ENCODE data around the gene RAB27B. TPM values are rescaled to one million over a fixed set of nuclear protein-coding genes. Genes with fewer than 3 reads are reported as not detected.

Gene RAB27B
- total and polyA plus RNA-seq, 2 experiments from 2014 or later: 4.5 to 13.1 TPM

GRCh38 chr18:54857499-54857898 lies 29.2 kb downstream of the RAB27B start:
- Histone ChIP-seq H3K36me3 (replicated peaks; ENCODE audit: insufficient read depth, low read depth) (no peaks in the 10 kb centered on the region), H3K27ac (no peak overlapping the region), H4K20me1 (ENCODE audit: insufficient read depth, poor library complexity, severe bottlenecking) (no peaks in the 10 kb centered on the region), H3K27me3 (no peaks in the 10 kb centered on the region), H2AFZ (no peak overlapping the region), H3K4me2 (no peak overlapping the region), H3K9me2 (replicated peaks; ENCODE audit: insufficient read depth) (no peaks in the 10 kb centered on the region), H3K79me2 (no peaks in the 10 kb centered on the region), H3K4me3 (no peak overlapping the region), H3K9me3 (ENCODE audit: low read depth) (no peaks in the 10 kb centered on the region), H3K4me1 (ENCODE audit: insufficient read depth) (no peaks in the 10 kb centered on the region)
- 91% methylated on average over 3 of the region's 3 CpGs for WGBS (ENCODE audit: low lambda C conversion rate, missing lambda C conversion rate)
- TF ChIP-seq EZH2phosphoT487 (IDR thresholded peaks at IDR 0.05; ENCODE audit: low read depth, severe bottlenecking, unreplicated experiment) (no peak), CTCF (IDR thresholded peaks at IDR 0.05; ENCODE audit: poor library complexity) (no peak), EZH2 (IDR thresholded peaks at IDR 0.05; ENCODE audit: borderline replicate concordance) (no peak)
- no peak for DNase-seq (ENCODE audit: low spot score)

- Histone ChIP-seq H2AFZ (no peak overlapping the region), H4K20me1 (ENCODE audit: insufficient read depth, poor library complexity, severe bottlenecking) (no peaks in the 10 kb centered on the region), H3K4me1 (ENCODE audit: insufficient read depth) (no peaks in the 10 kb centered on the region), H3K36me3 (replicated peaks; ENCODE audit: insufficient read depth, low read depth) (no peaks in the 10 kb centered on the region), H3K4me2 (no peak overlapping the region), H3K9me3 (ENCODE audit: low read depth) (no peaks in the 10 kb centered on the region), H3K79me2 (no peaks in the 10 kb centered on the region), H3K27ac (no peak overlapping the region), H3K27me3 (no peaks in the 10 kb centered on the region), H3K4me3 (no peak overlapping the region), H3K9me2 (replicated peaks; ENCODE audit: insufficient read depth) (no peaks in the 10 kb centered on the region)
- TF ChIP-seq EZH2phosphoT487 (IDR thresholded peaks at IDR 0.05; ENCODE audit: low read depth, severe bottlenecking, unreplicated experiment) (no peak), CTCF (IDR thresholded peaks at IDR 0.05; ENCODE audit: poor library complexity) (no peak), EZH2 (IDR thresholded peaks at IDR 0.05; ENCODE audit: borderline replicate concordance) (no peak)
- DNase-seq (ENCODE audit: low spot score): no peak
- 81% methylated on average over 9 of the region's 9 CpGs for WGBS (ENCODE audit: low lambda C conversion rate, missing lambda C conversion rate)
Observed at GRCh38 chr18:54859667-54860421, 31.6 kb downstream of the RAB27B start.

- H3K9me3 ChIP-seq (ENCODE audit: low read depth): no peaks in the 10 kb centered on the region
Observed at GRCh38 chr18:54860941-54861340, 32.7 kb downstream of the RAB27B start.

More at GRCh38 chr18:54860941-54861340, 32.7 kb downstream of the RAB27B start:
- H3K27me3 ChIP-seq: no peaks in the 10 kb centered on the region
- no peaks in the 10 kb centered on the region for H3K4me1 ChIP-seq (ENCODE audit: insufficient read depth)
- no peak overlapping the region for H3K27ac ChIP-seq
- 86% methylated on average over 1 of the region's 1 CpG for WGBS (ENCODE audit: low lambda C conversion rate, missing lambda C conversion rate)
- no peak overlapping the region for H3K4me2 ChIP-seq
- no peaks in the 10 kb centered on the region for H3K79me2 ChIP-seq
- DNase-seq (ENCODE audit: low spot score): no peak
- H3K9me2 ChIP-seq (replicated peaks; ENCODE audit: insufficient read depth): no peaks in the 10 kb centered on the region
- no peak overlapping the region for H2AFZ ChIP-seq
- no peak overlapping the region for H3K4me3 ChIP-seq
- H3K36me3 ChIP-seq (replicated peaks; ENCODE audit: insufficient read depth, low read depth): no peaks in the 10 kb centered on the region
- TF ChIP-seq EZH2phosphoT487 (IDR thresholded peaks at IDR 0.05; ENCODE audit: low read depth, severe bottlenecking, unreplicated experiment): no peak
- TF ChIP-seq CTCF (IDR thresholded peaks at IDR 0.05; ENCODE audit: poor library complexity): no peak
- TF ChIP-seq EZH2 (IDR thresholded peaks at IDR 0.05; ENCODE audit: borderline replicate concordance): no peak
- no peaks in the 10 kb centered on the region for H4K20me1 ChIP-seq (ENCODE audit: insufficient read depth, poor library complexity, severe bottlenecking)
